Heart left ventricle (tissue), 16 donors: ENCODE measurements around the gene RPL29. TPM values are rescaled to one million over a fixed set of nuclear protein-coding genes. Genes with fewer than 3 reads are reported as not detected.

Source experiments
- ATAC-seq, 4 donors: fragments of 200-7000 bp; cut with Tn5 transposase; one replicate each; pipeline ENCODE4 v1.9.1; 2020 to 2022; ENCODE audit warnings: moderate library complexity in 4 of 4, mild to moderate bottlenecking in 3 of 4, moderate number of reproducible peaks in 1 of 4
- DNase-seq, 5 donors: peaks; one replicate each; pipeline ENCODE4 v3.0.0-alpha.2; 2020
- H3K27ac ChIP-seq, 12 donors: fragments of 200-600 bp; sonication (generic) in 4 of 12; one replicate each; pipeline versions ENCODE4 v1.5.0 to v1.8.0; 2016 to 2022; ENCODE audit warnings: mild to moderate bottlenecking in 2 of 12
- H3K27me3 ChIP-seq, 9 donors: fragments of 200-600 bp; sonication (generic) in 2 of 9; one replicate each; pipeline versions ENCODE4 v1.5.1 to v1.8.0; 2016 to 2022; ENCODE audit warnings: mild to moderate bottlenecking in 3 of 9
- H3K36me3 ChIP-seq, 9 donors: fragments of 200-600 bp; sonication (generic) in 2 of 9; one replicate each; pipeline versions ENCODE4 v1.5.0 to v1.8.0; 2018 to 2022; ENCODE audit warnings: mild to moderate bottlenecking in 2 of 9
- H3K4me1 ChIP-seq, 12 donors: fragments of 200-600 bp; sonication (generic) in 4 of 12; one replicate each; pipeline versions ENCODE4 v1.5.0 to v1.8.0; 2016 to 2022; ENCODE audit warnings: mild to moderate bottlenecking in 3 of 12
- H3K4me3 ChIP-seq, 12 donors: fragments of 200-600 bp; sonication (generic) in 4 of 12; one replicate each; pipeline versions ENCODE4 v1.5.0 to v1.8.0; 2017 to 2022; ENCODE audit warnings: mild to moderate bottlenecking in 9 of 12, moderate library complexity in 4 of 12
- H3K9me3 ChIP-seq, 12 donors: fragments of 200-600 bp; sonication (generic) in 4 of 12; one replicate each; pipeline versions ENCODE4 v1.5.0 to v1.8.0; 2016 to 2022; ENCODE audit warnings: mild to moderate bottlenecking in 1 of 12
- POLR2A ChIP-seq, 2 donors: fragments of 450-650 bp; IDR thresholded peaks; one replicate each; pipeline ENCODE4 v1.6.1; 2017; ENCODE audit warnings: antibody characterized with exemption in 2 of 2, mild to moderate bottlenecking in 2 of 2, moderate library complexity in 2 of 2
- WGBS, 4 donors: extraction: QIAGEN DNeasy Blood & Tissue Kit in 2 of 4; methylation state at CpG; one replicate each; pipeline versions ENCODE4 v1.1.5 to v1.1.7; 2013 to 2018; 5-methylcytosine and 5-hydroxymethylcytosine counted together
- intact Hi-C, 10 donors: fragments of 100-400 bp; cut with DNase I; formaldehyde crosslinking; loops; one replicate each; pipeline versions ENCODE4 v1.11.1 to v1.14.2; 2022
- polyA plus RNA-seq, 2 donors: library from polyadenylated mRNA; stranded (reverse); fragments of 200-250 nt; gene quantifications; one replicate each; pipeline ENCODE4 v1.2.3, GENCODE V29; 2013
- total RNA-seq, 9 donors: library from RNA; depleted of rRNA in 2 of 9; stranded (reverse); fragments of >200 nt in 2 of 9; fragmentation: NEBNext Ultra II Directional in 3 of 9; extraction: Animal tissue kit (Norgen Biotek cat#: 25700) in 3 of 9; gene quantifications; one replicate each; pipeline versions ENCODE4 v1.1.0 to v1.2.4, GENCODE V29; 2016 to 2023
- TF ChIP-seq, protein P1 (sequence below), 12 donors: fragments of 200-600 bp; sonication (generic) in 4 of 12; IDR thresholded peaks; one replicate each; pipeline versions ENCODE4 v1.5.0 to v1.8.0; 2018 to 2022; ENCODE audit warnings: antibody characterized with exemption in 12 of 12, mild to moderate bottlenecking in 5 of 12
- donor health status: ischemic (EF 13 %, LVEDD 7.1; RV severe dilation, severe dysfunction).
- donor health status: healthy with polysubstance abuse.
- donor health status: DM: no; HTN: yes; CAD: no.
- donor health status: DM: no; HTN: no; CAD: no.
- donor health status: ischemic (EF 25% LVEDD 6.9; RV normal size, moderate dysfunction).
- donor health status: ischemic (EF 25% LVEDD 5.7; RV mildly dilated, moderate dysfunction).
- donor health status: healthy.
- donor health status: DM: yes; HTN: yes; CAD: no.
- donor health status: ischemic (EF 35%, LVEDD 5.7; RV mildly dilated, moderate dysfunction).
- donor health status: nonischemic (EF 11% LVEDD 7.7; RV severe dilation, severe dysfunction).
- donor health status: DM: yes; HTN: yes; CAD: no.
- donor health status: PGD.
- donor health status: ischemic (EF 29% LVEDD 5.4; RV normal size, mild dysfunction).
- donor health status: nonischemic (EF 23%, LVEDD 6.1; RV moderate dilation, normal function).

Gene RPL29
- total and polyA plus RNA-seq, 11 donors: 515 to 1,405 (median 731) TPM

DNA sequence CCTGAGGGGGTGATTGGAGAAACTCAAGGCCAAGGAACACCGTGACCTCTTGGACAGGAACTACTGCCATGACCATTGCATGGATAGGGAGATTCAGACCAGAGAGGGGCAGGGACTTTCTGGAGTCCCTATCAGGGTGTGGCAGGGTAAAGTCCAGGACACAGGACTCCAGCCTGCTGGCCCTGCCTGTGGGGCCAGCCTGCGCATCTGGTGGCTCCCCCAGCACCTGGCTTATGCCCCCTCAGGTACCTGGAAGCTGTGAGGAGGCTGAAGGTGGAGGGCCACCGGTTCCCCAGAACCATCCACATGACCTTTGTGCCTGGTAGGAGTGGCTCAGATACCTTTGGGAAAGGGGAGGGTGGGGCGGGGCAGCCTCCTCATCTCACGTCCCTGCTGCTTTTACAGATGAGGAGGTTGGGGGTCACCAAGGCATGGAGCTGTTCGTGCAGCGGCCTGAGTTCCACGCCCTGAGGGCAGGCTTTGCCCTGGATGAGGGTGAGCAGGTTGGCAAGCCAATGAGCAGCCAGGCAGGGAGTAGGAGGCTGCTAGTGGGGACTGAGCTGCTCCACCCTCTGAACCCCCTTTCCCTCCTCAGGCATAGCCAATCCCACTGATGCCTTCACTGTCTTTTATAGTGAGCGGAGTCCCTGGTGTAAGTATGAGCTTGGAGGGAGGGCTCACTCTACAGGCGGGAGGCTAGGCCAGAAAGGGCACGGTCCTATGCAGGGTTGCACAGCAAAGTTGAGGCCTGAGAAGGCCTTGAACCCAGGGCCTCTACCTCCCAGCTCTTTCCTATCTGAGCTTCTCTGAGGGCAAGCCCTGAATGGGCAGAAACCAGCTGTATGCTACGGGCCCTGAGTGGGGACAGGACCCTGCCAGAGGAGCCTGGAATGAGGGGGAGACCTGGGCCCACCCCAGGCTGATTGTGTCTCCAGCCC lies 9.4 kb downstream of the RPL29 start:
- TF ChIP-seq POLR2A (IDR thresholded peaks at IDR 0.05): no peak
- TF ChIP-seq, protein P1, sequence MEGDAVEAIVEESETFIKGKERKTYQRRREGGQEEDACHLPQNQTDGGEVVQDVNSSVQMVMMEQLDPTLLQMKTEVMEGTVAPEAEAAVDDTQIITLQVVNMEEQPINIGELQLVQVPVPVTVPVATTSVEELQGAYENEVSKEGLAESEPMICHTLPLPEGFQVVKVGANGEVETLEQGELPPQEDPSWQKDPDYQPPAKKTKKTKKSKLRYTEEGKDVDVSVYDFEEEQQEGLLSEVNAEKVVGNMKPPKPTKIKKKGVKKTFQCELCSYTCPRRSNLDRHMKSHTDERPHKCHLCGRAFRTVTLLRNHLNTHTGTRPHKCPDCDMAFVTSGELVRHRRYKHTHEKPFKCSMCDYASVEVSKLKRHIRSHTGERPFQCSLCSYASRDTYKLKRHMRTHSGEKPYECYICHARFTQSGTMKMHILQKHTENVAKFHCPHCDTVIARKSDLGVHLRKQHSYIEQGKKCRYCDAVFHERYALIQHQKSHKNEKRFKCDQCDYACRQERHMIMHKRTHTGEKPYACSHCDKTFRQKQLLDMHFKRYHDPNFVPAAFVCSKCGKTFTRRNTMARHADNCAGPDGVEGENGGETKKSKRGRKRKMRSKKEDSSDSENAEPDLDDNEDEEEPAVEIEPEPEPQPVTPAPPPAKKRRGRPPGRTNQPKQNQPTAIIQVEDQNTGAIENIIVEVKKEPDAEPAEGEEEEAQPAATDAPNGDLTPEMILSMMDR (IDR thresholded peaks at IDR 0.05): no peak
- Histone ChIP-seq H3K4me3 (no peak overlapping the region), H3K4me1 (peaks cover 5 to 36% (median 24%) of the 10 kb centered on the region in 12 donors), H3K36me3 (peaks cover 0 to 2% (median 0%) of the 10 kb centered on the region in 9 donors), H3K27ac (no peak overlapping the region), H3K27me3 (no peaks in the 10 kb centered on the region), H3K9me3 (no peaks in the 10 kb centered on the region)
- intact Hi-C loops: no loop called here
- DNase-seq (no peak), ATAC-seq (no peak)
- WGBS, 4 donors: 85 to 89% (median 87%) methylated on average over 10 to 12 of the region's 12 CpGs

DNA sequence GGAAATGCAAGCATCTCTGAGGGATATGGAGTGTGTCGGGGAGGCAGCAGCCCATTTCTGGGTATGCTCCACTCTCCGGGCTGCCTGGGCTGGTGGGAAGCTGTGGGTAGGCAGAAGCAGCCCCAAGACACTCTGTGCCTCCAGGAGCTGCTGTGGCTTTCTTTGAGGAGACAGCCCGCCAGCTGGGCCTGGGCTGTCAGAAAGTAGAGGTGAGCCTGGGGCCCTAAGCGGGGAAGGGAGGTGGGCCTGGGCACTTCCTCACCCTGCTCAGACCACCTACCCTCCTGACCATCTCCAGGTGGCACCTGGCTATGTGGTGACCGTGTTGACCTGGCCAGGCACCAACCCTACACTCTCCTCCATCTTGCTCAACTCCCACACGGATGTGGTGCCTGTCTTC lies 10.6 kb downstream of the RPL29 start:
- Histone ChIP-seq H3K27me3 (no peaks in the 10 kb centered on the region), H3K27ac (no peak overlapping the region), H3K36me3 (peaks cover 0 to 4% (median 0%) of the 10 kb centered on the region in 9 donors), H3K9me3 (no peaks in the 10 kb centered on the region), H3K4me1 (peaks cover 5 to 37% (median 25%) of the 10 kb centered on the region in 12 donors), H3K4me3 (no peak overlapping the region)
- intact Hi-C loops: no loop called here
- ATAC-seq (no peak), DNase-seq (no peak)
- 80 to 88% (median 84%) methylated on average over 3 to 6 of the region's 6 CpGs for WGBS, 4 donors
- TF ChIP-seq, protein P1 (IDR thresholded peaks at IDR 0.05): no peak
- TF ChIP-seq POLR2A (IDR thresholded peaks at IDR 0.05): no peak

DNA sequence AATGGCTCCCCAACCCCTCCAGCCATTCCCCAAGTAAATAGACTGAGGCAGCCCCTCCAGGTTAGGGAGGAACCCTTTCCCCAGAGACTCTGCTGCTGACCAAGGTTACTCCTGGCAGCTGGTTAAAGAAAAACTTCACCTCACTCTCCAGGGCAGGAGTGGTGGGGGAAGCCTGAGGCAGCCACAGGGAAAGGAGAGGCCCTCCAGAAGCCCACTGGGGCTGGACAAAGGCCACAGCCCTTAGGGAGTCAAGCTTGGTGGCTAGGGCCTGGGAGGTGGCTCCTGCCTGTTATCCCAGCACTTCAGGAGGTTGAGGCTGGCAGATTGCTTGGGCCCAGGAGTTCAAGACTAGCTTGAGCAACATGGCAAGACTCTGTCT lies 11.4 kb downstream of the RPL29 start:
- ATAC-seq (no peak), DNase-seq (no peak)
- TF ChIP-seq POLR2A (IDR thresholded peaks at IDR 0.05): no peak
- TF ChIP-seq, protein P1 (IDR thresholded peaks at IDR 0.05): no peak
- Histone ChIP-seq H3K27me3 (no peaks in the 10 kb centered on the region), H3K4me3 (peak overlapping the region in 2 of 12 donors; percentile 74 to 78), H3K9me3 (no peaks in the 10 kb centered on the region), H3K27ac (peak overlapping the region; percentile 92 to 98 (median 95)), H3K4me1 (peaks cover 5 to 32% (median 21%) of the 10 kb centered on the region in 12 donors), H3K36me3 (peaks cover 0 to 4% (median 0%) of the 10 kb centered on the region in 9 donors)
- intact Hi-C loops: no loop called here

DNA sequence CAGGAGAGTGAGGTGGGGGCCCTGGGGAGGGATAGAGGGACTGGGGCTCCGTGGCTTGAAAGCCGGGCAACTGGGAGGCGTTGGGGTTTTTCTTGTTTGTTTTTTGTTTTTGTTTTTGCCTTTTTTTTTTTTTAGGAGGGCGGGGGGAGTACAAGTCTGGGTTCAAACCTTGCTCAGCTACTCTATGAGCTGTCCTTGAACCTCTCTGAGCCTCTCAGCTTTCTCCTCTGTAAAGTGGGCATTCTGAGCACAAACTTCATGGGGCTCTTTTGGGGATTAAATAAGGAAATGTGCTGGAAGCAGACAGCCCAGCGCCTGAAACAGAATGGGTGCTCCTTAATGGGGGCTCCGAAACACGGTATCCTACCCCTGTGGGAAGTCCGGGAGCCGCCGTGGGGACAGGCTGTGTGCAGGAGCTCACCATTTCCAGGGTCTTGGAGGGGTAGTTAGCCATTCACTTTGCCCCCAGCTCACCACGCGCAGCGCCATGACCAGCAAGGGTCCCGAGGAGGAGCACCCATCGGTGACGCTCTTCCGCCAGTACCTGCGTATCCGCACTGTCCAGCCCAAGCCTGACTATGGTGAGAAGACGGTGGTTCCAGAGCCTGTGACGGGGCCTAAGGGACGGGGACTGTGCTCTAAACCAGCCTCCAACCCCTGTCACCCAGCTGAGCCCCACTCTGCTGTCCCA lies 12.0 kb downstream of the RPL29 start:
- H3K27me3 ChIP-seq: no peaks in the 10 kb centered on the region
- ATAC-seq: no peak
- peaks cover 0 to 4% (median 0%) of the 10 kb centered on the region in 9 donors for H3K36me3 ChIP-seq
- H3K4me3 ChIP-seq: peak overlapping the region; percentile 38 to 84 (median 70)
- peaks cover 5 to 29% (median 20%) of the 10 kb centered on the region in 12 donors for H3K4me1 ChIP-seq
- peak overlapping the region; percentile 92 to 98 (median 95) for H3K27ac ChIP-seq
- 55 to 74% (median 71%) methylated on average over 13 to 22 of the region's 22 CpGs for WGBS, 4 donors
- TF ChIP-seq POLR2A (IDR thresholded peaks at IDR 0.05): no peak
- TF ChIP-seq, protein P1 (IDR thresholded peaks at IDR 0.05): no peak
- DNase-seq: no peak
- H3K9me3 ChIP-seq: no peaks in the 10 kb centered on the region
- intact Hi-C loops: no loop called here
